ENCODE results near the gene SPATA7.

SPATA7 gene

DNA sequence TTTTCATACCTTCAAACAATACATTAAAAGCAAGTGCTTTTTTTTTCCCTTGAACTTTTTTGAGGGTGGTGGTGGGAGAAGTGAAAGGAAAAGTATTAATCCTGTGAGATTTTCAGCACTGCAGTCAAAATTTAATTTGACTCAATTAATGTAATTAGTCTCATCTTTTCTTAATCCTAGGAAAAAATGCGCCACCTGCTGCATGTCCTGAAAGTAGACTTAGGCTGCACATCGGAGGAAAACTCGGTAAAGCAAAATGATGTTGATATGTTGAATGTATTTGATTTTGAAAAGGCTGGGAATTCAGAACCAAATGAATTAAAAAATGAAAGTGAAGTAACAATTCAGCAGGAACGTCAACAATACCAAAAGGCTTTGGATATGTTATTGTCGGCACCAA, 52.2 kb downstream of the SPATA7 start:
- Histone ChIP-seq H3K4me3 (replicated peaks; ENCODE audit: low read depth, low read length) (no peak overlapping the region), H3K36me3 (ENCODE audit: control insufficient read depth, insufficient read depth, low read length) (no peaks in the 10 kb centered on the region; the same call in 1 of the 2 replicates), H3K27me3 (replicated peaks; ENCODE audit: control insufficient read depth, insufficient read depth, low read length) (no peaks in the 10 kb centered on the region)
- no peak for DNase-seq (ENCODE audit: extremely low read depth, insufficient read length)
- TF ChIP-seq, protein P1, sequence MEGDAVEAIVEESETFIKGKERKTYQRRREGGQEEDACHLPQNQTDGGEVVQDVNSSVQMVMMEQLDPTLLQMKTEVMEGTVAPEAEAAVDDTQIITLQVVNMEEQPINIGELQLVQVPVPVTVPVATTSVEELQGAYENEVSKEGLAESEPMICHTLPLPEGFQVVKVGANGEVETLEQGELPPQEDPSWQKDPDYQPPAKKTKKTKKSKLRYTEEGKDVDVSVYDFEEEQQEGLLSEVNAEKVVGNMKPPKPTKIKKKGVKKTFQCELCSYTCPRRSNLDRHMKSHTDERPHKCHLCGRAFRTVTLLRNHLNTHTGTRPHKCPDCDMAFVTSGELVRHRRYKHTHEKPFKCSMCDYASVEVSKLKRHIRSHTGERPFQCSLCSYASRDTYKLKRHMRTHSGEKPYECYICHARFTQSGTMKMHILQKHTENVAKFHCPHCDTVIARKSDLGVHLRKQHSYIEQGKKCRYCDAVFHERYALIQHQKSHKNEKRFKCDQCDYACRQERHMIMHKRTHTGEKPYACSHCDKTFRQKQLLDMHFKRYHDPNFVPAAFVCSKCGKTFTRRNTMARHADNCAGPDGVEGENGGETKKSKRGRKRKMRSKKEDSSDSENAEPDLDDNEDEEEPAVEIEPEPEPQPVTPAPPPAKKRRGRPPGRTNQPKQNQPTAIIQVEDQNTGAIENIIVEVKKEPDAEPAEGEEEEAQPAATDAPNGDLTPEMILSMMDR (IDR thresholded peaks at IDR 0.05; ENCODE audit: insufficient read depth, low read length, poor library complexity, severe bottlenecking): no peak

DNA sequence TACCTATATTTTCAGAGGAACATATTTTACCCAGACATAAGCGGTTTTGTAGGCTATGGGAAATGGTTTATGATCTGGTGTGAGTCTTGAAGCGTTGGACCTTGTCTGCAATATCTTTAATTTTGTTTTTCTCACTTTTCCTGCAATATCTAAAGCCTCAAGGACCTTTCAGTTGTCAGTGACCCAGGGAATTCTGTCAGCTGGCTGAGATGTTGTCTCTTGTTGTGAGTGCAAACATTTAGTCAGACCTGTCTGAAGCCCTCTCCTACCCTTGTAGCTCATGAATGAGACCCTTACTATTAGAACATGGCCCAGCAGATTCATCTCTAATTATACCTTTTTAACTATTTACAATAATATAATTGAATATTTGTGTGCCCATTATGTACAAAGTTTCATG, 53.6 kb downstream of the SPATA7 start:
- Histone ChIP-seq H3K36me3 (ENCODE audit: control insufficient read depth, insufficient read depth, low read length) (no peaks in the 10 kb centered on the region; the same call in 1 of the 2 replicates), H3K27me3 (replicated peaks; ENCODE audit: control insufficient read depth, insufficient read depth, low read length) (no peaks in the 10 kb centered on the region), H3K4me3 (replicated peaks; ENCODE audit: low read depth, low read length) (no peak overlapping the region)
- TF ChIP-seq, protein P1 (IDR thresholded peaks at IDR 0.05; ENCODE audit: insufficient read depth, low read length, poor library complexity, severe bottlenecking): no peak
- DNase-seq (ENCODE audit: extremely low read depth, insufficient read length): no peak

DNA sequence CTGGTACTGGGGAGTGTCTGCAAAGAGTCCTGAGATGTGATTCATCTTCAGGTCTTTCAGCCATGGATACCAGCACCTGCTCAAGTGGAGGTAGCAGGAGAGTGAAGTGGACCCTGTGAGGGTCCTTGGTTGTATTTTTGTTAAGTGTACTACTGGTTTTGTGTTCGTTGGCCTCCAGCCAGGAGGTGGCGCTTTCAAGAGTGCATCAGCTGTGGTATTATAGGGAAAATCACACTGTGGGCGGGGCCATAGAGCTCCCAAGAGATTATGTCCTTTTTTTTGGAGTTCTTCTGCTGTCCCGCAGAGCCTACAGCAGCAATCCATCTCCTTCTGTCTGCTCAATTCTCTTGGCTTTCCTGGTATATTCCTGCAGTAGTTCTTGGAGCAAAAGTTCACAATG, 66.8 kb downstream of the SPATA7 start:
- H3K27me3 ChIP-seq (replicated peaks; ENCODE audit: control insufficient read depth, insufficient read depth, low read length): no peaks in the 10 kb centered on the region
- DNase-seq (ENCODE audit: extremely low read depth, insufficient read length): no peak
- H3K4me3 ChIP-seq (replicated peaks; ENCODE audit: low read depth, low read length): no peak overlapping the region
- no peaks in the 10 kb centered on the region for H3K36me3 ChIP-seq (ENCODE audit: control insufficient read depth, insufficient read depth, low read length)
- TF ChIP-seq, protein P1 (IDR thresholded peaks at IDR 0.05; ENCODE audit: insufficient read depth, low read length, poor library complexity, severe bottlenecking): peak; percentile 9

DNA sequence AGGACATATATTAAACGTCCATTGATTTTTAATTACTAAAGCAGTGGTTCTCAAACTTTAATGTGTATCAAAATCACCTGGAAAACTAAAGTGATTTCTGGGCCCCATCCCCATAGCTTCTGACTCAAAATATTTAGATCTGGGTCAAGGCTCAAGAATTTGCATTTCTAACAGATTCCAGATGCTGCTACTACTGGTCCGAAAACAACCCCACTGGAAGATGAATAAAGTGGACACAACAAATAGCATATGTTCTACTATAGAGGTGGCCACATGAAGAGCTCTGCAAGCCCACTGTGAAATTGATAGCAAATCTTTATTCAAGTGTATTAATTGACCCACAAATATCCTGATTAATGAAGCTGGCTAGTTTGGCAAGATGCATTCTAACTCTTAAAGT, 69.4 kb downstream of the SPATA7 start:
- DNase-seq (ENCODE audit: extremely low read depth, insufficient read length): no peak
- Histone ChIP-seq H3K27me3 (replicated peaks; ENCODE audit: control insufficient read depth, insufficient read depth, low read length) (no peaks in the 10 kb centered on the region), H3K4me3 (replicated peaks; ENCODE audit: low read depth, low read length) (no peak overlapping the region), H3K36me3 (ENCODE audit: control insufficient read depth, insufficient read depth, low read length) (no peaks in the 10 kb centered on the region)
- TF ChIP-seq, protein P1 (IDR thresholded peaks at IDR 0.05; ENCODE audit: insufficient read depth, low read length, poor library complexity, severe bottlenecking): no peak

DNA sequence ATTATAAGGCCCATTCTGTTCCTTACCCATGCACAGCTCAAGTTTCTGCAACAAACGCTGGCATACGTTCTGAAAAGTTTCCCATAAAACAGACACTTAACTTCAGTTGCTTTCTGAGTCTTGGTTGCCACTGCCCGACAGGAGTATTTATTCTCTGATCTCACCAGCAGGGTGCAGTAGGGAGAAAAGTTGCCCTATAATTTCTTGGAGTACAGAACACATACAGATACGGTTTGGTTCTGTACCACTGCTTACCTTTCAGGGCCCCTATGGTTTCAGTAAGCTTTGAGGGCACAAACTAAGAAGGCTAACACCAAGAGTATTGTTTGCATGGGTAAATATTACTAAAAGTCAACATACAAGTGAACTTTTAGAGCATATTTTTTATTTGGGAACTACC, 77.9 kb downstream of the SPATA7 start:
- Histone ChIP-seq H3K4me3 (replicated peaks; ENCODE audit: low read depth, low read length) (no peak overlapping the region), H3K36me3 (ENCODE audit: control insufficient read depth, insufficient read depth, low read length) (no peaks in the 10 kb centered on the region), H3K27me3 (replicated peaks; ENCODE audit: control insufficient read depth, insufficient read depth, low read length) (no peaks in the 10 kb centered on the region)
- TF ChIP-seq, protein P1 (IDR thresholded peaks at IDR 0.05; ENCODE audit: insufficient read depth, low read length, poor library complexity, severe bottlenecking): peak; percentile 53
- DNase-seq (ENCODE audit: extremely low read depth, insufficient read length): no peak

DNA sequence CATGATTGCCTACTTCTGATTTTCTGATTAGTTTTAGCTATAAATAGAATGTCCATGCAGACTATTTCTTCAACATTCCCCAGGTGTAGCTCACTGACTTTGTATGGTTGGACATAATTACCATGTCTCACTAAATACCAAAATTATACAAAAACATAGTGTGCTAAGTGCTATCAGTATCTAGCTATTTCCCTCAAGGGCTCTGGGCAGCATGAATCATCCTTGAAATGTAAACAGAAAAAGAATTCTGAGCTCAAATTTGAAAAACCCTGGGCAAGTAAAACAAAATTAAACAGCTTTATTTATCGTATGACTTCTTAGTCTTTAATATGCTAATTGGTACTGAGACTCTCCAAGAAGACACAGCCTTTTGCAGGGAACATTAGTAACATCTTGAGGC, 82.9 kb downstream of the SPATA7 start:
- Histone ChIP-seq H3K4me3 (replicated peaks; ENCODE audit: low read depth, low read length) (no peak overlapping the region), H3K36me3 (ENCODE audit: control insufficient read depth, insufficient read depth, low read length) (no peaks in the 10 kb centered on the region), H3K27me3 (replicated peaks; ENCODE audit: control insufficient read depth, insufficient read depth, low read length) (no peaks in the 10 kb centered on the region)
- DNase-seq (ENCODE audit: extremely low read depth, insufficient read length): no peak
- TF ChIP-seq, protein P1 (IDR thresholded peaks at IDR 0.05; ENCODE audit: insufficient read depth, low read length, poor library complexity, severe bottlenecking): no peak

Data from GM06990 (cell line).